Activated T-helper 1 cell treated with anti-CD3 and anti-CD28 coated beads, Interleukin-2, amount 50 U/mL, for 16 hours (primary cell): ENCODE results near the gene RASGRP3.

ENCODE experiments used
- DNase-seq, 2 donors: peaks; one replicate each; pipeline ENCODE4 v3.0.0-alpha.2; 2020; ENCODE audit warnings: low read depth in 1 of 2, low spot score in 1 of 2

RASGRP3 gene

GRCh38 chr2:33518929-33519328, 42.5 kb downstream of the RASGRP3 start:
- no peak for DNase-seq

- no peak for DNase-seq
Measured at GRCh38 chr2:33521791-33522281, 45.4 kb downstream of the RASGRP3 start.

- DNase-seq: no peak
Measured at GRCh38 chr2:33522576-33522975, 46.1 kb downstream of the RASGRP3 start.

GRCh38 chr2:33525666-33526065, 49.2 kb downstream of the RASGRP3 start:
- DNase-seq: no peak

GRCh38 chr2:33526132-33526531, 49.7 kb downstream of the RASGRP3 start:
- no peak for DNase-seq

- no peak for DNase-seq
Measured at GRCh38 chr2:33526921-33527320, 50.5 kb downstream of the RASGRP3 start.

- DNase-seq: no peak
Measured at GRCh38 chr2:33528441-33528950, 52.0 kb downstream of the RASGRP3 start.

GRCh38 chr2:33529771-33530481, 53.5 kb downstream of the RASGRP3 start:
- no peak for DNase-seq

- no peak for DNase-seq
Measured at GRCh38 chr2:33530690-33531548, 54.5 kb downstream of the RASGRP3 start.

GRCh38 chr2:33531549-33532059, 55.2 kb downstream of the RASGRP3 start:
- no peak for DNase-seq

DNA sequence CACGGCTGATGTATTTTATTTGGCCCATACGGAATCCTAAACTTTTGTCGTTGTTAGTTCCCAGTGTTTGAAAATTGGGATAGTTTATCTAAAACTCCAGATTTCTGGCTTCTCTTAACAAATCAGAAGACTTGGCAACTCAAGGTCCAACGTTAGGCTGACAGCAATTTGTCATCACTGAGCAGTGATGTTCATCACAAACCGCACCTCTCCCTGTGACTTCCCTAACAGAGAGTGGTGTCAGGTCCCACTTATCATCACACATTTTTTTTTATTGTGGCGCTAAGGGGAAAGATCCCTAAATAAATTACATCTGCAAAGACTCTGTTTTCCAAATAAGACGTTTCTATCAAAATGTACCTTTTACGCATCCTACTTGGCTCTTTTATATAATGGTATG, 55.7 kb downstream of the RASGRP3 start:
- no peak for DNase-seq

- no peak for DNase-seq
Measured at GRCh38 chr2:33532966-33533365, 56.5 kb downstream of the RASGRP3 start.

DNA sequence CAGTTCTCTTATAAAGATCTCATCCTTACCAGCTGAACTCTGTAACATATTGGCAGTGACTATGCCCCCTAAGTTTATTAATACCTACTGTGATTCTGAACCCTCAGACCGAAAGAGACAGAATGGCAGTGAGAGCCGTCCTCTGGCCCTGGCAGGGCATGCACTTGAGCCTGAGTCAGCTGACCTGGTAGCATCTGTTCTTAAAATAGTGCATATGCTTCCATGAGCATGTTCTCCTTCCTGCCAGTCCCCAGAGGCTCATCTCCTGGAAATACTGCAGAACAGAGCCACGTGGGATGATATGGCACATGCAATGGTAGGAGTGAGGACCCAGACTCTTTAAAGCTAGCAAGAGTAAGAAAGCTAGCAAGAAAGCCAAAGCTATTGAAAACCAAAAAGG, 59.0 kb downstream of the RASGRP3 start:
- DNase-seq: no peak

DNA sequence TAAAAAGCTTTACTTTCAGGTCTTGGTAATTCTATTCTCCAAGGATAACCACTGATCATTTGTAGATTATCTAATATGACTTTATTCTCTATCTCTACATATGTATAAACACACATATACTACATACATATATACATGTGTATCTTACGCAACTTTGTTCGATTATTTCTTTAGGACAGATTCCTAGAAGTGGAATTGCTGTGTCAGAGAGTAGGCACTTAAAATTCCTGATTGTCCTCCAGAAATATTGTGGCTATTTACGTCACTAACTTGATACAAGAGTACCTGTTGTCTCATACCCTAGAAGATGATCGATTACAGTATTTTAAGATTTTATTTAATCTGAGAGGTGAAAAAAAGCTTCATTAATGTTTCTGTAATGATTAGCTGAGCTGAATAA, 64.8 kb downstream of the RASGRP3 start:
- DNase-seq: no peak

DNA sequence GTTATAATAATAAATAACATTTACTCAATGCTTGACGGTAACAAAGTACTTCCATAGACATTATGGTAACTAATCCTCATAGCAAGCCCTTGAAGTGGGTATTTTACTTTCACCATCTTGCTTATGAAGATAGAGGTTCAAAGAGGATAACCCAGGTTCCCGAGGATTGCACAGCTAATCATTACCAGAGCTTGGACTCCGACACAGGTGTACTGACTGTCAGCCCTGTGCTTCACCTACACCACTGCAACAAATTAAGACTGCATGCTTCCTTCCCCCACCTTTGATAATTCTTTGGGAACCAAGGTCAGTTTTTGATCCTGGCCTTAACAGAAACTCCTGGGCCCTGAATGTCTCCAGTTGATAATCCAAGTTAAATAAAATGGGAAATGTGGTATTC, 73.8 kb downstream of the RASGRP3 start:
- no peak for DNase-seq

DNA sequence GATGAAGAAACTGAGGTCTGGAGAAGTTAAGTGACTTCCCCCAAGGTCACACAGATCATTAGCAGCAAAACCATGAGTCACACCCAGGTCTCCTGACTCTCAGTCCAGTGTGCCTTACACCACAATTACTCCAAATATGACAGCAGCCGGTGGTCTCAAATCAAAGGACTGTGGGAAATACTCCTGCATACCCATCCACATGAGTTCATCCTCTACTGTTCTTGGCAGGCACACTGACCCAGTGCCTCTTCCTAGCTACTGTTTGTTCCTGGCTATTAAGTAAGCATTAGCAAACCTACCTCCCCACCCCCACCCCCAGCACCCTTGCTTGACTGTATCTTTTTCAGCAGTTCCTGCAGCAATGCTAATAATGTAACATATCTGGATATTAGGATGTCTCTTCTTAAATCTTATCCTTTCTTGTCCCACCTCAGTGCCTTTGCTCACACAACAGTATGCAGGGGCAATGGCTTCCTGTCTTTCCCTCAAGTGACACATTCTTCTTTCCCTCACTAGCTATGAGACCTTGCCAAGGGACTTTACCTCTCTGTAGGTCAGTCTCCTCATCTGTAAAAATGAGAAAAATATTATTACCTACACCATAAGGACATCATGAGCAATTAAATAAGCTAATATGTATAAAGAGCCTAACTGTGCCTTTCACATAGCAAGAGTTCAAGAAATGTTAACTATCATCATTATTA, 76.5 kb downstream of the RASGRP3 start:
- DNase-seq: no peak

- DNase-seq: no peak
Measured at GRCh38 chr2:33555681-33556080, 79.2 kb downstream of the RASGRP3 start.

- DNase-seq: no peak
Measured at GRCh38 chr2:33559328-33559727, 82.9 kb downstream of the RASGRP3 start.

- DNase-seq: no peak
Measured at GRCh38 chr2:33560017-33560416, 83.6 kb downstream of the RASGRP3 start.

- no peak for DNase-seq
Measured at GRCh38 chr2:33561872-33562271, 85.4 kb downstream of the RASGRP3 start.

DNA sequence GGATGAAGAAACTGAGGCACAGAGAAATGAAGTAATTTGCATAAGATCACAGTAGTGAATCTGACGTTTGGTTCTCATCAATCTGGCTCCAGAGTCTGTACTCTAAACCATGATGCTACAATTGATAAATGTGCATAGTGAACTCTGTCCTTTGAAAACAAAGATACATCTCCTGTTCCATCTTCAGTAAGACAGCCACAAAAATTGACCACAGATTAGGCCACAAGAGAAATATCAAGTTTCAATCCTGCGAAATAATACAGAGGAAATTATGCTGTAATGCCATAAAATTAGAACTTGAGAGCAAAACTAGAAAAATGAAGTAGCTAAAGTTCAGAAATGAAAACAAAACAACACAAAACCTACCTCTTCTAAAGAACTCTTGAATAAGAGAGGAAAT, 94.2 kb downstream of the RASGRP3 start:
- no peak for DNase-seq
